GM12878 (cell line): Measurements from ENCODE around the gene DGKB. TPM values are rescaled to one million over a fixed set of nuclear protein-coding genes. Genes with fewer than 3 reads are reported as not detected.

Experiments
- ATAC-seq: fragments of 200-7000 bp; cut with Tn5 transposase; 3 replicates; pipeline ENCODE4 v1.9.1; 2020; ENCODE audit warnings: mild to moderate bottlenecking, moderate library complexity
- BruUV-seq: library from RNA; stranded (reverse); fragments of 400-500 nt; replicated peaks from 2 replicates; lab custom pipeline; 2021; lab: Mats Ljungman, UMichigan
- CTCF ChIA-PET: fragments of 300-600 bp; sonication (Branson Sonifier 250); formaldehyde crosslinking; extraction: SDS; loops from one replicate; lab custom pipeline; 2021; ENCODE audit warnings: inconsistent platforms; lab: Yijun Ruan, JAX
- POLR2A ChIA-PET: fragments of 350-600 bp; formaldehyde crosslinking; extraction: SDS; loops from one replicate; lab custom pipeline; 2021; ENCODE audit warnings: inconsistent platforms; lab: Charles Lee
- RAD21 ChIA-PET: fragments of 300-600 bp; sonication (Branson Sonifier 250); formaldehyde crosslinking; loops from one replicate; lab custom pipeline; 2023; ENCODE audit warnings: antibody characterized with exemption; ENCODE audit not compliant: unreplicated experiment; lab: Charles Lee
- SMC1A ChIA-PET: fragments of 300-600 bp; sonication (Branson Sonifier 250); formaldehyde crosslinking; loops from one replicate; lab custom pipeline; 2023; ENCODE audit not compliant: unreplicated experiment, uncharacterized antibody; lab: Charles Lee
- DNase-seq: peaks from one replicate; pipeline ENCODE4 v3.0.0-alpha.2; 2011; ENCODE audit warnings: low read depth, low spot score
- FAIRE-seq: peaks from 3 replicates; lab custom pipeline; 2011; peaks lifted over from hg19 to GRCh38; lab: Jason Lieb, UNC
- H2AFZ ChIP-seq: 2 replicates; pipeline ENCODE4 v1.6.0; 2011; ENCODE audit warnings: low read depth, low read length, control low read depth; ENCODE audit not compliant: control insufficient read depth
- H3K27ac ChIP-seq: 2 replicates; pipeline ENCODE4 v1.5.1; 2011; ENCODE audit warnings: control low read depth; ENCODE audit not compliant: control insufficient read depth, insufficient read depth
- H3K27me3 ChIP-seq, 2 experiments: replicated peaks in 1 of 2; 2 replicates each; pipeline versions ENCODE4 v1.6.0 to v1.6.1; 2011; ENCODE audit warnings: low read length in 1 of 2; ENCODE audit not compliant: control insufficient read depth in 2 of 2, insufficient read depth in 2 of 2
- H3K36me3 ChIP-seq, 2 experiments: 2 replicates each; pipeline ENCODE4 v1.5.1; 2011; ENCODE audit warnings: low read length in 1 of 2; ENCODE audit not compliant: control insufficient read depth in 2 of 2, insufficient read depth in 2 of 2
- H3K4me1 ChIP-seq: 2 replicates; pipeline ENCODE4 v1.6.1; 2011; ENCODE audit warnings: mild to moderate bottlenecking, low read length, moderate library complexity, mixed read lengths; ENCODE audit not compliant: control insufficient read depth, insufficient read depth
- H3K4me2 ChIP-seq: 2 replicates; pipeline ENCODE4 v1.6.0; 2011; ENCODE audit warnings: control low read depth; ENCODE audit not compliant: control insufficient read depth, insufficient read depth
- H3K4me3 ChIP-seq: fragments of 200-600 bp; sonication (generic); 2 replicates; pipeline ENCODE4 v1.5.1; 2016
- H3K79me2 ChIP-seq: 2 replicates; pipeline ENCODE4 v1.6.0; 2011; ENCODE audit warnings: low read length; ENCODE audit not compliant: control insufficient read depth, insufficient read depth
- H3K9ac ChIP-seq: 2 replicates; pipeline ENCODE4 v1.8.0; 2011; ENCODE audit warnings: low read length, control low read depth, mixed read lengths; ENCODE audit not compliant: control insufficient read depth, insufficient read depth
- H3K9me3 ChIP-seq: replicated peaks from 3 replicates; pipeline ENCODE4 v1.5.1; 2011; ENCODE audit warnings: mild to moderate bottlenecking, low read length; ENCODE audit not compliant: control insufficient read depth, insufficient read depth
- H4K20me1 ChIP-seq: 2 replicates; pipeline ENCODE4 v1.6.0; 2011; ENCODE audit not compliant: control insufficient read depth, insufficient read depth
- CUX1 ChIP-seq: IDR thresholded peaks from 2 replicates; pipeline ENCODE4 v1.6.1; 2012; ENCODE audit warnings: improper control_type of control experiment, low read depth, low read length; ENCODE audit not compliant: insufficient replicate concordance
- FOXM1 ChIP-seq: IDR thresholded peaks from 2 replicates; pipeline ENCODE4 v1.6.1; 2012; ENCODE audit warnings: low read depth, mild to moderate bottlenecking, inconsistent platforms, low read length, moderate library complexity
- MEF2B ChIP-seq: fragments of 450-650 bp; IDR thresholded peaks from 2 replicates; pipeline ENCODE4 v1.6.1; 2018; ENCODE audit warnings: mild to moderate bottlenecking, moderate library complexity; ENCODE audit not compliant: partially characterized antibody, poor library complexity, severe bottlenecking
- MYC ChIP-seq: IDR thresholded peaks from 2 replicates; pipeline ENCODE4 v1.6.1; 2011; ENCODE audit warnings: mild to moderate bottlenecking, low read length, moderate library complexity, inconsistent platforms; ENCODE audit not compliant: insufficient read depth, insufficient replicate concordance, insufficient read length, severe bottlenecking
- NFYB ChIP-seq: IDR thresholded peaks from 2 replicates; pipeline ENCODE4 v1.6.1; 2011; ENCODE audit warnings: low read depth, mild to moderate bottlenecking, low read length, improper control_type of control experiment, moderate library complexity; ENCODE audit not compliant: insufficient read depth
- NR2C1 ChIP-seq: fragments of 450-650 bp; IDR thresholded peaks from 2 replicates; pipeline ENCODE4 v1.6.1; 2017; ENCODE audit warnings: antibody characterized with exemption, mild to moderate bottlenecking, moderate library complexity
- POLR2AphosphoS5 ChIP-seq: IDR thresholded peaks from 2 replicates; pipeline ENCODE4 v1.6.1; 2011; ENCODE audit warnings: mild to moderate bottlenecking, low read length, inconsistent platforms
- RAD21 ChIP-seq: IDR thresholded peaks from 2 replicates; pipeline ENCODE4 v1.6.1; 2011; ENCODE audit warnings: mild to moderate bottlenecking, low read depth, low read length, moderate library complexity; ENCODE audit not compliant: insufficient read depth
- SMAD1 ChIP-seq: fragments of 450-650 bp; IDR thresholded peaks from 2 replicates; pipeline ENCODE4 v1.6.1; 2018; ENCODE audit warnings: mild to moderate bottlenecking, low read depth; ENCODE audit not compliant: partially characterized antibody
- TAF1 ChIP-seq: IDR thresholded peaks from 2 replicates; pipeline ENCODE4 v1.6.1; 2011; ENCODE audit warnings: mild to moderate bottlenecking, low read depth, low read length, borderline replicate concordance
- YY1 ChIP-seq: IDR thresholded peaks from 2 replicates; pipeline ENCODE4 v1.6.1; 2011; ENCODE audit warnings: low read depth, mild to moderate bottlenecking, low read length
- ZNF622 ChIP-seq: fragments of 450-650 bp; IDR thresholded peaks from 2 replicates; pipeline ENCODE4 v1.6.1; 2017; ENCODE audit warnings: mild to moderate bottlenecking, inconsistent platforms
- WGBS: methylation state at CpG from one replicate; pipeline ENCODE4 v1.1.6; 2016; ENCODE audit warnings: low lambda C conversion rate; ENCODE audit not compliant: insufficient replicate concordance, insufficient coverage; ENCODE audit errors: missing lambda C conversion rate; 5-methylcytosine and 5-hydroxymethylcytosine counted together
- in situ Hi-C: fragments of 300-500 bp; cut with MboI; formaldehyde crosslinking; loops from 9 replicates; pipeline ENCODE4 v1.14.3; 2018; ENCODE audit warnings: mixed read lengths
- intact Hi-C: fragments of 100-400 bp; cut with micrococcal nuclease; formaldehyde crosslinking; loops from one replicate; pipeline ENCODE4 v1.14.2; 2022; ENCODE audit not compliant: unreplicated experiment
- polyA plus RNA-seq, 11 experiments: library from polyadenylated mRNA; depleted of rRNA in 4 of 11; unstranded in 6 of 11; stranded (reverse) in 5 of 11; fragments of >200 nt; fragmentation: Nextera tagmentation in 4 of 11; fragmentation: Illumina TruSeq in 1 of 11; extraction: Ambion mirVana in 4 of 11; extraction: Trizol in 1 of 11; gene quantifications; 1 replicate in 1 of 11; 2 replicates in 10 of 11; pipeline versions ENCODE4 v1.2.1 to v1.2.3, GENCODE V29; 2011 to 2016; ENCODE audit warnings: inconsistent platforms in 2 of 11, missing spikeins in 2 of 11, low read depth in 1 of 11
- total RNA-seq, 4 experiments: library from RNA; depleted of rRNA in 3 of 4; stranded (reverse); fragments of >200 nt in 3 of 4; fragmentation: Illumina TruSeq in 1 of 4; extraction: Trizol in 1 of 4; gene quantifications; 2 replicates each; pipeline versions ENCODE4 v1.2.1 to v1.2.3, GENCODE V29; 2013 to 2021
- TF ChIP-seq, protein P1 (sequence below): fragments of 450-650 bp; formaldehyde crosslinking; IDR thresholded peaks from 2 replicates; pipeline ENCODE4 v1.4.0; 2020; ENCODE audit warnings: mild to moderate bottlenecking, moderate library complexity

The DGKB gene
- total and polyA plus RNA-seq, 10 of the 15 experiments (the other 5 are each of a cell fraction or from before 2014, with no cell fraction given), result 0.02 to 0.10 (median 0.04) TPM; not detected in 6

DNA sequence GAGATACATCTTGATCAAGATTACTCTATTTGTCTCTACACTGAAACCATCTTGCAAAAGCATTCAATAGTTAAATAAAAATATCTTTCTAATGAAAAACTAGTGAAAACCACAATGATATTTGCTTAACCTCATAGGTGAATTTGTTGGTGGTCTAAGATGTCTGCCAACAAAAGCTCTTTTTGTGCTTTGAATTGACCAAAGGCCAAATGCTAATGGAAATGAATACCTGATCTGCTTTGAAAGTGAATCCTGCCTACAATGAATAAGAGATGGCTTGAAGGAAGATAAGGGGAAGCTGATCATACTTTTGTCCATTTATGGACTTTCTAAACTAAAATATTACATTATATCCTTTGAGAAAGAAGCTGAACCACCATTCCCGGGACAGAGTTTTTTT, 684.2 kb downstream of the DGKB start:
- CTCF ChIA-PET, result interaction anchor here (1.3 to 1.6 kb wide), 2 partner anchors 238 to 329 kb away, joined by 3 to 5 read pairs; no protein-coding TSS in a partner anchor
- no peaks in the 10 kb centered on the region for H3K36me3 ChIP-seq
- no peak for ATAC-seq
- RAD21 ChIA-PET, result no interaction called here
- BruUV-seq, result no TSS peak
- H3K4me3 ChIP-seq, result no peak overlapping the region
- no peaks in the 10 kb centered on the region for H3K79me2 ChIP-seq
- H2AFZ ChIP-seq, result no peak overlapping the region
- no peaks in the 10 kb centered on the region for H4K20me1 ChIP-seq
- FAIRE-seq, result no peak
- H3K4me2 ChIP-seq, result no peak overlapping the region
- no peak overlapping the region for H3K9ac ChIP-seq
- POLR2A ChIA-PET, result no interaction called here
- H3K9me3 ChIP-seq, result no peaks in the 10 kb centered on the region
- intact Hi-C loops, result no loop called here
- SMC1A ChIA-PET, result interaction anchor here (1.1 kb wide), 1 partner anchor 13 kb away, joined by 3 read pairs; no protein-coding TSS in a partner anchor
- WGBS, result 0% methylated on average over 1 of the region's 1 CpG
- DNase-seq, result no peak
- H3K4me1 ChIP-seq, result no peaks in the 10 kb centered on the region
- no peak overlapping the region for H3K27ac ChIP-seq
- in situ Hi-C loops, result no loop called here
- no peaks in the 10 kb centered on the region for H3K27me3 ChIP-seq
- TF ChIP-seq, protein P1, sequence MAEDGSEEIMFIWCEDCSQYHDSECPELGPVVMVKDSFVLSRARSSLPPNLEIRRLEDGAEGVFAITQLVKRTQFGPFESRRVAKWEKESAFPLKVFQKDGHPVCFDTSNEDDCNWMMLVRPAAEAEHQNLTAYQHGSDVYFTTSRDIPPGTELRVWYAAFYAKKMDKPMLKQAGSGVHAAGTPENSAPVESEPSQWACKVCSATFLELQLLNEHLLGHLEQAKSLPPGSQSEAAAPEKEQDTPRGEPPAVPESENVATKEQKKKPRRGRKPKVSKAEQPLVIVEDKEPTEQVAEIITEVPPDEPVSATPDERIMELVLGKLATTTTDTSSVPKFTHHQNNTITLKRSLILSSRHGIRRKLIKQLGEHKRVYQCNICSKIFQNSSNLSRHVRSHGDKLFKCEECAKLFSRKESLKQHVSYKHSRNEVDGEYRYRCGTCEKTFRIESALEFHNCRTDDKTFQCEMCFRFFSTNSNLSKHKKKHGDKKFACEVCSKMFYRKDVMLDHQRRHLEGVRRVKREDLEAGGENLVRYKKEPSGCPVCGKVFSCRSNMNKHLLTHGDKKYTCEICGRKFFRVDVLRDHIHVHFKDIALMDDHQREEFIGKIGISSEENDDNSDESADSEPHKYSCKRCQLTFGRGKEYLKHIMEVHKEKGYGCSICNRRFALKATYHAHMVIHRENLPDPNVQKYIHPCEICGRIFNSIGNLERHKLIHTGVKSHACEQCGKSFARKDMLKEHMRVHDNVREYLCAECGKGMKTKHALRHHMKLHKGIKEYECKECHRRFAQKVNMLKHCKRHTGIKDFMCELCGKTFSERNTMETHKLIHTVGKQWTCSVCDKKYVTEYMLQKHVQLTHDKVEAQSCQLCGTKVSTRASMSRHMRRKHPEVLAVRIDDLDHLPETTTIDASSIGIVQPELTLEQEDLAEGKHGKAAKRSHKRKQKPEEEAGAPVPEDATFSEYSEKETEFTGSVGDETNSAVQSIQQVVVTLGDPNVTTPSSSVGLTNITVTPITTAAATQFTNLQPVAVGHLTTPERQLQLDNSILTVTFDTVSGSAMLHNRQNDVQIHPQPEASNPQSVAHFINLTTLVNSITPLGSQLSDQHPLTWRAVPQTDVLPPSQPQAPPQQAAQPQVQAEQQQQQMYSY, result no peak
- no peak for TF ChIP-seq NFYB
- TF ChIP-seq NR2C1, result no peak
- TF ChIP-seq ZNF622, result no peak
- TF ChIP-seq YY1, result no peak
- no peak for TF ChIP-seq SMAD1
- no peak for TF ChIP-seq FOXM1
- no peak for TF ChIP-seq MYC
- no peak for TF ChIP-seq RAD21
- no peak for TF ChIP-seq CUX1
- no peak for TF ChIP-seq TAF1
- TF ChIP-seq POLR2AphosphoS5, result no peak
- no peak for TF ChIP-seq MEF2B
